GM19395 (cell line): ENCODE data around the gene ABCD3.
"Not testable (repeated sequence)": the region's sequence is repeated elsewhere in the genome, so short reads cannot be mapped to it uniquely, and the experiment has no call there.

Source experiments
- ATAC-seq: cut with Tn5 transposase; IDR thresholded peaks from one replicate; pipeline ENCODE4 v1.9.1; 2021; ENCODE audit warnings: mild to moderate bottlenecking, moderate library complexity; ENCODE audit not compliant: unreplicated experiment

The ABCD3 gene

GRCh38 chr1:94448741-94449140 lies 30.6 kb downstream of the ABCD3 start:
- ATAC-seq: not testable (repeated sequence)

DNA sequence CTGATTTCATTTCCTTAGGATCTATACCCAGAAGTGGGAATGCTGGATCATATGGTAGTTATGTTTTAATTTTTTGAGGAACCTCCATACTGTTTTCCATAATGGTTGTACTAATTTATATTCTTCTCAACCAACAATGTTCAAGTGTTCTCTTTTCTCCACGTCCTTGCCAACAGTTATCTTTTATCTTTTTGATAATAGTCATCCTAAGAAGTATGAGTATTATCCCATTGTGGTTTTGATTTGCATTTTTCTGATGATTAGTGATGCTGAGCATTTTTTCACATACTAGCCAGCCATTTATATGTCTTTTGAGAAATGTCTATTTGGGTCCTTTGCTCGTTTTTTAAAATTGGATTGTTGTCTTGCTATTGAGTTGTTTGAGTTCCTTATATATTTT lies 38.5 kb downstream of the ABCD3 start:
- ATAC-seq: no peak

DNA sequence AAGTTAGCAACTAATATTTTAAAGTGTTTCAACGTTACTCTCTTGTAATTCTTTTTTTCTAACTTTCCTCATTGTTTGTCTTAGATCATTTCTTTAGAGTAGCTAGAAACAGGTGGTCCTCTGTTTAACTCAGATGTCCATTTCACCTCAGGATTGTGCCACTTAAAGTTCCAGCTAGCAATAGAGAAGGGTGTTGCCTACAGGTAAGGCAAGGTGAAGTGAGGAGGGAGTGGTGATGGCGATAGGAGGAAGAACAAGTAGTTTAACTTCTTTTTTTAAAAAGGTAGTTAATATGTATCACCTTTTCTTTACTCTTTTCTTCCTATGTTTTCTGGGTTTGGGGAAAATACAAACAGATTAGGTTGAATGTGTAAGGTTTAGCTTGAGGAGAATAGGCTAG lies 44.4 kb downstream of the ABCD3 start:
- no peak for ATAC-seq

DNA sequence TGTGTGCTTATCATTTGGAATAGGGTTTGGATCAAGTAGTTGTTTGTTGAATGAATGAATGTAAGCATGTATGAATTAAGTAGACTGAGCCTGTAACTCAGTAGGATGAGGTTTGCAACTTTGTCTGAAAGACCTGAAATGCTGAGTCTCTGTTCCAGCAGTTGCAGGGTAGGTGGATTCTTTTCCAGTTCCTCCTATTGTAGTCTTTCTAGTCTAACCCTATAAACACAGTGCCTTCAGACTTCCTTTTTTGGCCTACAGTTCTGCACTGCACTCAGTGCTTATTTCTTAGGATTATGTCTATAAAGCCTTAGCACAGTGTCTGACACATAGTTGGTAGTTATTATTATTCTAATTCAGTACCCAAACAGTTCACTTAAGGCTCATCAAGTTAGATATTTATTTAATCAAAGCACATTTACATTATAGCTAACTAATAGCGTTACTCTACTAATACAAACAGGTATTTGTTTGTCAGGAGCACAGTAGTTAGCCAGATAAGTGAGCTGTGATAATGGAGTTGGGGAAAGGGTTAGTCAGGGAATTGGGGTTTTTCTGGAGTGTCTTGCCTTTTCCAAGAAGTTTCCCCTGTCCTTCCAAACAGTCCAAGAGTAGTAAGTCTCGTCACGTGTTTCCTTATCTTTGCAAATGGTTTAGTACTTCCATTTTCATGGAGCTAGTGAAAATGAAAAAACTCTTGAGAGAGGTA lies 45.0 kb downstream of the ABCD3 start:
- ATAC-seq: no peak

GRCh38 chr1:94463765-94464330 lies 45.7 kb downstream of the ABCD3 start:
- ATAC-seq: no peak

DNA sequence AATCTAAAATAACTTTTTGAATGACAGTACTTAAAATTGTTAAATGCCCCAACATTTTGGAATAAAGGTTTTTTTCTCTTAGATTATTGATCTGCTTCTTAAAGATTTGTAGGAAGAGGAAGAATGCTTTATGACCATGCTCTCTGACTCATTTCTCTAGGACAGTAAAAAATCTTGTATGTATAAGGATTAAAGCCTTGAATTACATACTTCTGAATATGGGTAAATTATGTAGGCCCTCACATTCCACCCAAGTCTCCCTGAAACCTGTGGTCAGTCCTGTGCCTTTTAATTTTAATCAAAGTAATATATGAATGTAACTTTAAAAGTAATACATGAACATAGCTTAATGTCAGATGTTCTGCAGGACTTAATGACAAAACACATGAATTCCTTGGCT lies 50.5 kb downstream of the ABCD3 start:
- no peak for ATAC-seq

DNA sequence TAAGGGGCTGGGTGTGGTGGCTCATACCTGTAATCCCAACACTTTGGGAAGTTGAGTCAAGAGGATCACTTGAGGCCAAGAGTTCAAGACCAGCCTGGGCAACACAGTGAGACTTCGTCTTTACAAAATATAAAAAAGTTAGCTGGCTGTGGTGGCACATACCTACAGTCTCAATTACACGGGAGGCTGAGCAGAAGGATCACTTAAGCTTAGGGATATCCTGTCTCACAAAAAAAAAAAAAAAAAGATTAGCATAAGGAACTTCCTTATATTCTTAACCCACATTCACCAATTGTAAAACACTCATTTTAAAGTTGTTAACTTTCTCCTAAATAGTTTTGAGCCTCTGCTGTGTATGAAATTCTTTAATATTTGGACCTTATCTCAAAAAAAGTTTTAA lies 53.1 kb downstream of the ABCD3 start:
- no peak for ATAC-seq

- ATAC-seq: no peak
Measured at GRCh38 chr1:94475232-94475631, 57.0 kb downstream of the ABCD3 start.

DNA sequence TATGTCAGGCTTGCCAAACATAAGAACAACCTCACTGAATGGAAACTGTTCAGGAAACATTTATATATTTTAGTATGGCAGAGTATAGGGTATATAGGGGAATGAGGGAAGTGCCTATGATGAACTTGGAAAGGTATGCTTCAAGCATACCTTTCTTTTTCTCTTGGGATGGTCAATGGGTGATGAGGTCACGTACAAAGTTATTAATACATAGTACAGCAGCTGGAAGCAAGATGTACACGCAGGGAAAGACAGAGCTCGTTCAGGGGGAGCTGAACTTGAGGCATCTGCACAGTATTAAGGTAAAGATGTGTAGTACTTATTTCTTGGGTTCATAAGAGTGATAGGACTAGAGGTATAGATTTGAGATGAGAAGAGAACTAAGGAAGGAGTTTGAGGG lies 61.5 kb downstream of the ABCD3 start:
- ATAC-seq: no peak

DNA sequence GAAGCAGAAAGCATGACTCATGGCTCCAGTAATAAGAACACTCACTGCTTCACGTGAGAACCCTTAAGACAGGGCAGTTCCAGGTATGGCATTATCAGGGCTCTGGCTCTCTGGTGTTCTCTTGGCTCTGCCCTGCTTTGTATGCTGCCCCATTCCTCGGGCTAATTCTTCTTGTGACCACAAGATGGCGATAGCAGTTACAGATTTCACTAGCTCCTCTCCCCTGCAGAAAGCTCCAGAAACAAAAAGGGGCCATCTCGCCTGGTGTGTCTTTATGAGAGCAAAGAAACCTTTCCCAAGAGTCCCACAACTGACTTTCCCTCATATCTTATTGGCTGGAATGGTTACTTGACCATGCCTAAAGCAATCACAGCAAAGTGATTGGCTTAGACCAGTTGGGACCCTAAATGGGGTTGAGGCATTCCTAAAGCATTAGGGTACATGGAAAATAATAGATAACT lies 63.3 kb downstream of the ABCD3 start:
- ATAC-seq: peak; percentile 94

DNA sequence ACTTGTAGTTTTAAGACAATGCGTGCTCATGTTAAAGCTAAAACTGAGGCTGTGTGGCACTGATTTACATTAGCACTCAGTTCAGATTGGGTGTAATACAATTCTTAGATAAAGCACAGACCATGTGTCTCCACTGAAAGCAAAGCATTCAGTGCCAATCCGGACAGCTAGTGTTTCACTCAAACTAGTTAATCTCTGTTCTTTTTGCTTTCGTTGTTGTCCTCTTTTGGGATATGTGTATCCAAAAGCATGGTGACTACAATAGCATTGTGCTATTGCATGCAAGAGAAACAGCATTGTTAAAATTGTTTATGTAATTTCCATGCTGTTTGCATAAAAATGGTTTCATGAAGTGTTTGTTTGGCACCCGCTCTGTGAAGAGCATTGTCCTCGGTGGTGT lies 68.8 kb downstream of the ABCD3 start:
- no peak for ATAC-seq

DNA sequence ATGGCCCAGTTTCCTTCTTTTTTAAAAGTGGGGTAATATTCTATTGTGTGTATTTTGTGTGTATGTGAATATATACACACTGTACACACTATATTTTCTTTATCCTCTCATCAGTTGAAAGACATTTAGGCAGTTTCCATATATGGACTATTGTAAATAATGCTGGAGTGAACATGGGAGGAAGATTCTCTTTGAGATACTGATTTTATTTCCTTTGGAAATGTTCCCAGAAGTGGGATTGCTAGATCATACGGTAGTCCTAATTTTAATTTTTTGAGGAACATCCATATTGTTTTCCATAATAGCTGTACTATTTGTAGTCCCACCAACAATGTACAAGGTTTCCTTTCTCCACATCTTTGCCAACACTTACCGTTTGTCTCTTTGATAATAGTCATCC lies 72.4 kb downstream of the ABCD3 start:
- no peak for ATAC-seq

DNA sequence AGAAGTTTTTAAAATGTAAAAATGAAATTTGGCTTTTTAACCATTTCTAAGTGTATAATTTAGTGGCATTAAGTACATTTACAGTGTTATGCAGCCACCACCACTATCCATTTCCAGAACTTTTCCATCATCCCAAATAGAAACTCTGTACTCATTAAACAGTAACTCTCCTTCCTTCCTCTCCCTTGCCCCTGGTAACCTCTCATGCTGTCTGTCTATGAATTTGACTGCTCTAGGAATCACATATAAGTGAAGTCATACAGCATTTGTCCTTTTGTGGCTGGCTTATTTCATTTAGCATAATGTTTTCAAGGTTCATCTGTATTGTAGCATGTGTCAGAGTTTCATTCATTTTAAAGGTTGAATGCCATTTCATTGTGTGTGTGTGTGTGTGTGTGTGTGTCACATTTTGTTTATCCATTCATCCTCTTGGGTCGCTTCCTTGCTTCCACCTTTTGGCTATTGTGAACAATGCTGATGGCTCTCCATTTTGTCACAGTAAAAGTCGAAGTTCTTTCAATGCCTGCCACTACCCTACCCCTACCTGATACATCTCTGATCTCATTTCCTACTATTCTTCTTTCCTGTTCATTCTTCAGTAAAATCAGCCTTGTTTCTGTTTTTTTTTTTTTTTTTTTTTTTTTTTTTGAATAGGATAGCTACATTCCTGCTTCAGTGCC lies 78.0 kb downstream of the ABCD3 start:
- no peak for ATAC-seq

DNA sequence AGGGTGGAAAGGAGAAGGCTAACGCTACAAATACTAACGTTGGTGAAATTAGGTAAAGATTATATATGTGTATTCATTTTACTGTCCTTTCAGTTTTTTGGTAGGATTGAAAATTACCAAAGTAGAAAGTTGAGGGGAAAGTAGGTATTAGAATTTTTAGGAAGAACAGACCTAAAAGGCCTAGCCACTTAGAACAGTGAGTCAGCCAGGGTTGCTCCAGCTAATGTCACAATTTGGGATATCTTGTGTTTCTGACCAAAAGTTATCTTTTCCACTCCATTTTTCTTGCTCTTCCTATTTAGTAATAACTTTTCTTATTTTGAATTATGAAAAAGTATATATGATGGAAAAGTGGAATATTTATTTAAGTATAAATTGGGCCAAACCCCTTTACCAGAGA lies 83.2 kb downstream of the ABCD3 start:
- ATAC-seq: no peak

DNA sequence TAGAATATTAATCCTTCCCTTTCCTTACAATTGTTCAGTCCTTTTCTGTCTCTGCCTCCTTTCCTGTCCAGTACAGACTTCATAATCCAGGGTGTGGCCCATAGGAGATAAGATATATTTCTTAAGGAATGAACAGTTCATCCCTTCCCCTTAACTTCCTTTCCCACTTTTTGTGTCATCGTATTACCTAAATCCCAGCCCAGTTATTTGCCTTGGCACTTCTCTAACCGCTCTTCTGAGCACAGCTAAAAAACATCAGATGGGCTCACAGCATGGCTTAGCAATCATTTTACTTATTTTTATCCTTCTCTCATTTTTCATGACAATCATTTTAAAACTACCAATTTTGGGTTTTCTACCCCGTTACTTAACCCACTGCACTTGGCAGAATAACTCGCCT lies 83.7 kb downstream of the ABCD3 start:
- no peak for ATAC-seq

- no peak for ATAC-seq
Measured at GRCh38 chr1:94503153-94503552, 85.0 kb downstream of the ABCD3 start.

- ATAC-seq: no peak
Measured at GRCh38 chr1:94504601-94505000, 86.4 kb downstream of the ABCD3 start.

DNA sequence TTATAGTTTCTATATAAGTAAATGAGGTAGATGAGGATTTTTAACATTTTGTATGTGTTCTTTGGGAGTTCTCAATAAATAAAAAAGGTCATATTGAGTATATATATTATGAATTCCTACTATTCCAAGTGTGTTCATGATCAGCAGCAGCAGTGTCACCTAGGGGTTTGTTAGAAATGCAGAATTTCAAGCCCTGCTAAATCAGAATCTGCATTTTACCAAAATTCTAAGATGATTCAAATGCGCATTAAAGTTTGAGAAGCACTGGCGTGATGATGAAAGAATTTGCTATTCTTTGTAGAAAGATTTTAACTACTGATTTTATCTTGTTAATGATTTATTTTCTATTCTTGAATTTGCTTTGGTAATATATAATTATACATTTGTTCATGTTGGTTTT lies 94.6 kb downstream of the ABCD3 start:
- no peak for ATAC-seq

DNA sequence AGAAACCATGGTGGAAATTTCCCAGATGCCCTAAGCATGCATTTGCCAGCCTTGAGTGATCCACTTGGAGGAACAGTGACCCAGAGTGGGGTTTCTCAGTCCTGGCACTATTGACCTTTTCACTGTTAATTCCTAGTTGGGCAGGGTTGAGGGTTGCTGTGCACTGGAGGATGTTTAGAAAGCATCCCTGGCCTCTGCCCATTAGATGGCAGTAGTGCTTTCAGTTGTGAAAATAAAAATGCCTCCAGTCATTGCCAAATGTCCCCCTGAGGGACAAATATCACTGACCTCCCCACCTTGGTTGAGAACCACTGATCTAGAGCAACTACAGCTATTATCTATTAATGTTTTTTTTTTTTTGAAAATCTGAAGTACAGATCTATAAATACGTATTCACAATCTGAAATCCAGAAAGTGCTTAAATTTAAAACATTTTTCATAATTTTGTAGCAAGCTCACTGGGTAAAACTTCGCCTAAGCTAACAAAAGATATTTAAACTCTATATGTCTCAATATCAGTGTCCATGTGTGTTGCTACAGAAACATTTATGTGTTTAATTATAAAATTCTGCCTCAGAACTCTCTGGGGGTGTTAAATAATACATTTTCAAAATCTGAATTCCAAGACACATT lies 96.0 kb downstream of the ABCD3 start:
- no peak for ATAC-seq

- ATAC-seq: no peak
Measured at GRCh38 chr1:94515296-94515947, 97.2 kb downstream of the ABCD3 start.

- no peak for ATAC-seq
Measured at GRCh38 chr1:94519351-94519750, 101.2 kb downstream of the ABCD3 start.
